HEK293 (cell line): ENCODE data around the gene LSM2.

Experiments used
- CTCF ChIA-PET: fragments of 350-600 bp; formaldehyde crosslinking; extraction: SDS; loops from one replicate; lab custom pipeline; 2021; ENCODE audit warnings: antibody characterized with exemption; lab: Yijun Ruan, JAX
- POLR2A ChIA-PET: fragments of 300-600 bp; formaldehyde crosslinking; extraction: SDS; loops from one replicate; lab custom pipeline; 2020; ENCODE audit warnings: antibody characterized with exemption, inconsistent platforms; lab: Yijun Ruan, JAX
- H3K27ac ChIP-seq: fragments of 200-500 bp; sonication (Bioruptor generic); 2 replicates; pipeline ENCODE4 v1.5.1; 2014; ENCODE audit warnings: low read depth, low read length, control low read depth, inconsistent platforms; ENCODE audit errors: extremely low read depth
- H3K36me3 ChIP-seq, 2 experiments: fragments of 200-500 bp in 1 of 2; sonication (Bioruptor generic) in 1 of 2; 1 replicate in 1 of 2; 2 replicates in 1 of 2; pipeline ENCODE4 v1.5.1; 2014 to 2017; ENCODE audit warnings: inconsistent platforms in 2 of 2, low read length in 2 of 2; ENCODE audit not compliant: control insufficient read depth in 2 of 2, insufficient read depth in 1 of 2
- H3K4me1 ChIP-seq: fragments of 200-500 bp; sonication (Bioruptor generic); 2 replicates; pipeline ENCODE4 v1.5.1; 2014; ENCODE audit warnings: mild to moderate bottlenecking, low read length, inconsistent platforms; ENCODE audit not compliant: control insufficient read depth, insufficient read depth
- H3K4me3 ChIP-seq: 2 replicates; pipeline ENCODE4 v1.5.1; 2011; ENCODE audit warnings: low read depth, mild to moderate bottlenecking, control low read depth, low read length, moderate library complexity
- H3K9me3 ChIP-seq: fragments of 200-500 bp; sonication (Bioruptor generic); 2 replicates; pipeline ENCODE4 v1.5.1; 2014; ENCODE audit warnings: low read depth, low read length, inconsistent platforms; ENCODE audit not compliant: control insufficient read depth, insufficient read depth
- IKZF3 ChIP-seq: fragments of 450-650 bp; IDR thresholded peaks from 2 replicates; pipeline ENCODE4 v1.5.0; 2018; ENCODE audit warnings: missing biosample characterization, mild to moderate bottlenecking, missing genetic modification characterization, moderate library complexity
- KLF1 ChIP-seq: fragments of 450-650 bp; formaldehyde crosslinking; IDR thresholded peaks from 2 replicates; pipeline ENCODE4 v1.5.1; 2016; ENCODE audit warnings: missing biosample characterization, missing genetic modification characterization
- KLF16 ChIP-seq: fragments of 450-650 bp; formaldehyde crosslinking; IDR thresholded peaks from 2 replicates; pipeline ENCODE4 v1.5.1; 2017; ENCODE audit warnings: missing biosample characterization, missing genetic modification characterization
- KLF9 ChIP-seq: fragments of 450-650 bp; formaldehyde crosslinking; IDR thresholded peaks from 2 replicates; pipeline ENCODE4 v1.5.1; 2016; ENCODE audit warnings: missing biosample characterization, missing genetic modification characterization, low read depth
- PRDM10 ChIP-seq: fragments of 450-650 bp; formaldehyde crosslinking; IDR thresholded peaks from 2 replicates; pipeline ENCODE4 v1.5.1; 2016; ENCODE audit warnings: missing biosample characterization, missing genetic modification characterization
- PRDM4 ChIP-seq: fragments of 450-650 bp; formaldehyde crosslinking; IDR thresholded peaks from 2 replicates; pipeline ENCODE4 v1.5.1; 2017; ENCODE audit warnings: missing biosample characterization, missing genetic modification characterization
- WT1 ChIP-seq: fragments of 450-650 bp; formaldehyde crosslinking; IDR thresholded peaks from 2 replicates; pipeline ENCODE4 v1.5.1; 2016; ENCODE audit warnings: missing biosample characterization, missing genetic modification characterization
- ZBTB17 ChIP-seq: fragments of 450-650 bp; formaldehyde crosslinking; IDR thresholded peaks from 2 replicates; pipeline ENCODE4 v1.5.1; 2016; ENCODE audit warnings: missing biosample characterization, missing genetic modification characterization
- ZBTB7A ChIP-seq: fragments of 450-650 bp; formaldehyde crosslinking; IDR thresholded peaks from 2 replicates; pipeline ENCODE4 v1.5.1; 2016; ENCODE audit warnings: low read depth, missing biosample characterization, missing genetic modification characterization
- ZIC2 ChIP-seq: fragments of 450-650 bp; formaldehyde crosslinking; IDR thresholded peaks from 2 replicates; pipeline ENCODE4 v1.5.1; 2016; ENCODE audit warnings: missing biosample characterization, missing genetic modification characterization
- ZNF132 ChIP-seq: fragments of 450-650 bp; formaldehyde crosslinking; IDR thresholded peaks from 2 replicates; pipeline ENCODE4 v1.5.1; 2017; ENCODE audit warnings: missing biosample characterization, missing genetic modification characterization, borderline replicate concordance
- ZNF184 ChIP-seq: fragments of 450-650 bp; IDR thresholded peaks from 2 replicates; pipeline ENCODE4 v1.5.1; 2018; ENCODE audit warnings: missing biosample characterization, mild to moderate bottlenecking, missing genetic modification characterization
- ZNF292 ChIP-seq: fragments of 450-650 bp; formaldehyde crosslinking; IDR thresholded peaks from 2 replicates; pipeline ENCODE4 v1.5.1; 2016; ENCODE audit warnings: low read depth, missing biosample characterization, missing genetic modification characterization, borderline replicate concordance
- ZNF48 ChIP-seq: fragments of 450-650 bp; formaldehyde crosslinking; IDR thresholded peaks from 2 replicates; pipeline ENCODE4 v1.5.1; 2016; ENCODE audit warnings: missing biosample characterization, missing genetic modification characterization
- ZNF514 ChIP-seq: fragments of 450-650 bp; formaldehyde crosslinking; IDR thresholded peaks from 2 replicates; pipeline ENCODE4 v1.5.1; 2016; ENCODE audit warnings: missing biosample characterization, missing genetic modification characterization
- ZNF600 ChIP-seq: fragments of 450-650 bp; formaldehyde crosslinking; IDR thresholded peaks from 2 replicates; pipeline ENCODE4 v1.5.1; 2016; ENCODE audit warnings: missing biosample characterization, missing genetic modification characterization
- ZNF624 ChIP-seq: fragments of 450-650 bp; formaldehyde crosslinking; IDR thresholded peaks from 2 replicates; pipeline ENCODE4 v1.5.1; 2017; ENCODE audit warnings: missing biosample characterization, missing genetic modification characterization
- ZNF704 ChIP-seq: fragments of 450-650 bp; formaldehyde crosslinking; IDR thresholded peaks from 2 replicates; pipeline ENCODE4 v1.5.1; 2016; ENCODE audit warnings: missing biosample characterization, missing genetic modification characterization

The LSM2 gene

GRCh38 chr6:31763619-31763940 is 43.2 kb downstream of the LSM2 start:
- TF ChIP-seq ZNF514 (tag by site-specific recombination) = no peak
- peak; percentile 34; the same call in 1 of the 2 replicates for TF ChIP-seq ZBTB17
- TF ChIP-seq KLF1 = peak; percentile 78
- TF ChIP-seq IKZF3 = no peak
- no peak for TF ChIP-seq ZNF704 (tag by site-specific recombination)
- TF ChIP-seq PRDM10 = peak; percentile 99
- TF ChIP-seq ZNF600 (tag by site-specific recombination) = peak; percentile 90
- TF ChIP-seq ZBTB7A (tag by site-specific recombination) = no peak
- TF ChIP-seq WT1 (tag by site-specific recombination) = 0 out of 2 replicates have a peak, but pooled peaks have one; percentile 9
- 0 out of 2 replicates have a peak, but pooled peaks have one; percentile 22 for TF ChIP-seq PRDM4 (tag by site-specific recombination)
- TF ChIP-seq ZNF48 = no peak
- Histone ChIP-seq H3K27ac (no peak overlapping the region), H3K9me3 (no peaks in the 10 kb centered on the region), H3K4me3 (no peak overlapping the region), H3K4me1 (no peaks in the 10 kb centered on the region), H3K36me3 (peaks cover 14 to 64% of the 10 kb centered on the region in 2 experiments; a peak in 2 of 3 replicates)
- ChIA-PET CTCF (interaction anchor here (0.7 to 2.1 kb wide), 2 partner anchors 12 to 17 kb away, joined by 4 to 5 read pairs; no protein-coding TSS in a partner anchor), POLR2A (interaction anchor here (0.6 to 1.7 kb wide), 4 partner anchors 11 to 70 kb away, joined by 3 to 8 read pairs (median 4); partner anchors contain the start of genes HSPA1B and MSH5)

- H3K4me3 ChIP-seq = no peak overlapping the region
- POLR2A ChIA-PET = interaction anchor here (0.9 to 1.7 kb wide), 3 partner anchors 10 to 64 kb away, joined by 3 to 8 read pairs (median 4); partner anchors contain the start of genes HSPA1B and MSH5
- no peak overlapping the region for H3K27ac ChIP-seq
- TF ChIP-seq ZNF184 (tag by site-specific recombination) = no peak
- TF ChIP-seq ZIC2 (tag by site-specific recombination) = peak; percentile 53
- no peaks in the 10 kb centered on the region for H3K4me1 ChIP-seq
- H3K36me3 ChIP-seq = peaks cover 14 to 69% of the 10 kb centered on the region in 2 experiments; a peak in 2 of 3 replicates
- H3K9me3 ChIP-seq = no peaks in the 10 kb centered on the region
- CTCF ChIA-PET = interaction anchor here (0.7 to 2.1 kb wide), 2 partner anchors 12 to 17 kb away, joined by 4 to 5 read pairs; no protein-coding TSS in a partner anchor
Observed at GRCh38 chr6:31762878-31763618, 43.7 kb downstream of the LSM2 start.

- H3K4me3 ChIP-seq = no peak within 1 kb of the TSS
- ChIA-PET POLR2A (interaction anchor here (1.7 kb wide), 1 partner anchor 10 kb away, joined by 4 read pairs; no protein-coding TSS in a partner anchor), CTCF (interaction anchor here (0.6 to 3.9 kb wide), 3 partner anchors 7 to 1087 kb away, joined by 4 to 33 read pairs (median 5); no protein-coding TSS in a partner anchor)
- no peak within 1 kb of the TSS for H3K27ac ChIP-seq
- no peaks in the 10 kb centered on the region for H3K4me1 ChIP-seq
- H3K9me3 ChIP-seq = no peaks in the 10 kb centered on the region
- no peak for TF ChIP-seq KLF9 (tag by site-specific recombination)
- TF ChIP-seq ZNF624 (tag by site-specific recombination) = no peak
- no peak for TF ChIP-seq ZNF292 (tag by site-specific recombination)
- TF ChIP-seq ZNF132 (tag by site-specific recombination) = no peak
- no peak for TF ChIP-seq KLF16
- peaks cover 14 to 70% of the 10 kb centered on the region in 2 experiments; a peak in 2 of 3 replicates for H3K36me3 ChIP-seq
Observed at GRCh38 chr6:31762356-31762755, 44.4 kb downstream of the LSM2 start, which contains the start of gene SAPCD1. TSS of gene SAPCD1 (plus strand) at chr6:31762656. CDS start at chr6:31763055, 399 bp downstream.
